ENCODE data around the gene SCTR. TPM values are rescaled to one million over a fixed set of nuclear protein-coding genes. Genes with fewer than 3 reads are reported as not detected.
A peak's percentile ranks its signal among the peaks of the same experiment; 100 is the strongest.

SCTR gene
- total RNA-seq, 4 donors from 2014 or later = 0.81 TPM; not detected in 3

DNA sequence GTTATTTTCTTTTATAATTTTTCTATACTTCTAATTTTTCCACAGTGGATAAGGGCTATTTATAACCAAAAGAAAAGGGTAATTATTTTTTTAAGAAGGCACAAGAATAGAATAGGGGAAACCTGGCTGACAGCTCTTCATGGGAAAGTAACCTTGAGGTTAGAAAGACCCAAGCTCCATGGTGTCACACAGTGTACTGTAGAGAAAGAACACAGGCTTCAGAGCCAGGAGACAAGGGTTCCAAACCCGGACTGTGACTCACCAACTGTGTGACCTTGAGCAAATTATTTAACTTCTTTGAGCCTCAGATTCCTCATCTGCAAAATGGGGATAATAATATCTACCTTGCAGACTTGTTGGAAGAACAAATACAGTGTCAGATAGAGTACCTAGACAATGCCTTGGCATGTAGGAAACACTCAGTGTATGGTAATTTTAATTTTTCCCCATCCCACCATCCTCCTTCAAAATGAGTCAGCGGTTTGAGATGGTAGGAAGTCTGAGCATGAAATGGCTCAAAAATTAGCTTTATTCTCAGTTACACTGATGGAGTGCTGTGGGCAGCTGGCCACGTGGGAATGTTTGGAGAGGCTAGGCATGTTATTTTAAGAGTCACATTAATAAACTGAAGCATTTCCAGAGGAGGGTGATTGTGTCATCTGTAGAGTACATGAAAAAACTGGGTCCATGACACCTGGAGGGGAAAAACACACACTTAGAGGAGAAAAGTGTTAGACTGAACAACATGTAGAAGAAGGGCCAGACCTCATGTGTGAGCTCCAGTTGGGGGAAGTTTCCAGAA lies 55.9 kb downstream of the SCTR start:
- H3K4me1 ChIP-seq = peaks cover 0 to 8% (median 0%) of the 10 kb centered on the region in 3 donors
- TF ChIP-seq EP300 (IDR thresholded peaks at IDR 0.05) (no peak), POLR2AphosphoS5 (IDR thresholded peaks at IDR 0.05) (peak; percentile 63)
- H3K4me3 ChIP-seq = no peak overlapping the region
- H3K9me3 ChIP-seq = no peaks in the 10 kb centered on the region
- H3K27ac ChIP-seq = no peak overlapping the region
- no peaks in the 10 kb centered on the region for H3K27me3 ChIP-seq
- 21 to 30% methylated on average over 3 of the region's 3 CpGs for WGBS, 2 donors (ENCODE audit: low coverage in 1 of 2)
- no peaks in the 10 kb centered on the region for H3K36me3 ChIP-seq
- ATAC-seq = peak; percentile 52

DNA sequence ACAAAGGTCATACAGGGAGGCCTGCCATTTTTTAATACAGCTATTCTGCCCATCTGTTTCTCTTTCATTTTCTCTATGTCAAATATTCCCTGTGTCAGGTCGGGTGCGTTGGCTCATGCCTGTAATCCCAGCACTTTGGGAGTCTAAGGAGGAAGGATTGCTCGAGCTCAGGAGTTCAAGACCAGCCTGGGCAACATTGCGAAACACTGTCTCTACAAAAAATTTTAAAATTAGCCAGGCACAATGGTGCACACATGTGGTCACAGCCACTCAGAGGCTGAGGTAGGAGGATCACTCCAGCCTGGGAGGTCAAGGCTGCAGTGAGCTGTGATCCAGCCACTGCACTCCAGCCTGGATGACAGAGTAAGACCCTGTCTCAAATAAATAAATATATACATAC lies 57.9 kb downstream of the SCTR start:
- Histone ChIP-seq H3K36me3 (no peaks in the 10 kb centered on the region), H3K4me3 (no peak overlapping the region), H3K4me1 (peaks cover 0 to 8% (median 0%) of the 10 kb centered on the region in 3 donors), H3K9me3 (no peaks in the 10 kb centered on the region), H3K27me3 (no peaks in the 10 kb centered on the region), H3K27ac (no peak overlapping the region)
- TF ChIP-seq, protein P1, sequence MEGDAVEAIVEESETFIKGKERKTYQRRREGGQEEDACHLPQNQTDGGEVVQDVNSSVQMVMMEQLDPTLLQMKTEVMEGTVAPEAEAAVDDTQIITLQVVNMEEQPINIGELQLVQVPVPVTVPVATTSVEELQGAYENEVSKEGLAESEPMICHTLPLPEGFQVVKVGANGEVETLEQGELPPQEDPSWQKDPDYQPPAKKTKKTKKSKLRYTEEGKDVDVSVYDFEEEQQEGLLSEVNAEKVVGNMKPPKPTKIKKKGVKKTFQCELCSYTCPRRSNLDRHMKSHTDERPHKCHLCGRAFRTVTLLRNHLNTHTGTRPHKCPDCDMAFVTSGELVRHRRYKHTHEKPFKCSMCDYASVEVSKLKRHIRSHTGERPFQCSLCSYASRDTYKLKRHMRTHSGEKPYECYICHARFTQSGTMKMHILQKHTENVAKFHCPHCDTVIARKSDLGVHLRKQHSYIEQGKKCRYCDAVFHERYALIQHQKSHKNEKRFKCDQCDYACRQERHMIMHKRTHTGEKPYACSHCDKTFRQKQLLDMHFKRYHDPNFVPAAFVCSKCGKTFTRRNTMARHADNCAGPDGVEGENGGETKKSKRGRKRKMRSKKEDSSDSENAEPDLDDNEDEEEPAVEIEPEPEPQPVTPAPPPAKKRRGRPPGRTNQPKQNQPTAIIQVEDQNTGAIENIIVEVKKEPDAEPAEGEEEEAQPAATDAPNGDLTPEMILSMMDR (IDR thresholded peaks at IDR 0.05) = no peak
- no peak for ATAC-seq
- 86 to 87% methylated on average over 3 to 4 of the region's 4 CpGs for WGBS, 2 donors (ENCODE audit: low coverage in 1 of 2)

DNA sequence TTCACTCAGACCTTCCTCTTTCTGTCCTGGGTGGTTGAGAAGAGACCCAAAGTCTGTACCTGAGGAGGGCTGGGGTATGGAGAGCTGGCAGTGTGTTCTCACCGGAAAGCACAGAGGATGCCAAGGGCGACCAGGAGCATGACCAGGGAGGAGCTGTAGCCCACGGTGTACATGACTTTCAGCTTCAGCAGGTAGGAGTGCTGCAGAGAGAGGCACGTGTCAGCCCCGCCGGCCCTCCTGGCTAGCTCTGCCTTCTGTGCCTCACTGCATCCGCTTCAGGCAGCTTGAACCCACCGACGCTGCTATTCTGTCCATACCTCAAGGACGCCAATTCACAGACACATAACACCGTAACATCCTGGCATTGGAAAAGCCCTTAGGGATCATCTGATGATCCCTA lies 58.6 kb downstream of the SCTR start:
- TF ChIP-seq POLR2A (IDR thresholded peaks at IDR 0.05) = no peak
- no peak for TF ChIP-seq EP300 (IDR thresholded peaks at IDR 0.05)
- TF ChIP-seq POLR2AphosphoS5 (IDR thresholded peaks at IDR 0.05) = no peak
- TF ChIP-seq, protein P1 (IDR thresholded peaks at IDR 0.05) = no peak
- Histone ChIP-seq H3K36me3 (no peaks in the 10 kb centered on the region), H3K27ac (no peak overlapping the region), H3K4me1 (peaks cover 0 to 8% (median 0%) of the 10 kb centered on the region in 3 donors), H3K4me3 (no peak overlapping the region), H3K27me3 (no peaks in the 10 kb centered on the region), H3K9me3 (no peaks in the 10 kb centered on the region)
- WGBS, 2 donors (ENCODE audit: low coverage in 1 of 2) = 90 to 95% methylated on average over 2 to 6 of the region's 11 CpGs
- ATAC-seq = no peak

DNA sequence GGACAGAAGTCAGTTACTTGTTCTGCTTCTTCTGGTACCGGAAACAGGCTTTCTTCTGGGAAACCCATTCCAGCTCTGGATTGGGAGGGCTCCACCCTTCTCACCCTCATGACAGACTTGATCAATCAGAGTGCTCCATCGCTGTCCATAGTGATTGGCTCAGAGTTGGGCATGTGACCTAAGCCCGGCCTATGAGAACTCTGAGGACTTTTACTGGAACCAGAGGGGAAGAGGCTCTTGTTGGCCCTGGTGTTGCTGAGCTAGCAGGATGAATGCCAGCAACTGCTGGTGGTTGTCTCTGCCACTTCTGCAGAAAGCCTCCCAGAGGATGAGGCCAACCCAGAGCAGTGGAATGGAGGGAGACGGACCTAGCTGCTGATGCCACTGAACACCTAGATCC lies 59.3 kb downstream of the SCTR start:
- peak; percentile 69 for ATAC-seq
- Histone ChIP-seq H3K9me3 (no peaks in the 10 kb centered on the region), H3K36me3 (no peaks in the 10 kb centered on the region), H3K27me3 (no peaks in the 10 kb centered on the region), H3K4me1 (peaks cover 0 to 8% (median 0%) of the 10 kb centered on the region in 3 donors), H3K27ac (no peak overlapping the region), H3K4me3 (no peak overlapping the region)
- WGBS, 2 donors (ENCODE audit: low coverage in 1 of 2) = 100% methylated on average over 1 of the region's 4 CpGs; no CpG with 5 or more reads in 1 of the 2 donors
- no peak for TF ChIP-seq POLR2A (IDR thresholded peaks at IDR 0.05)
- TF ChIP-seq POLR2AphosphoS5 (IDR thresholded peaks at IDR 0.05) = no peak
- TF ChIP-seq EP300 (IDR thresholded peaks at IDR 0.05) = no peak
- TF ChIP-seq, protein P1 (IDR thresholded peaks at IDR 0.05) = no peak

DNA sequence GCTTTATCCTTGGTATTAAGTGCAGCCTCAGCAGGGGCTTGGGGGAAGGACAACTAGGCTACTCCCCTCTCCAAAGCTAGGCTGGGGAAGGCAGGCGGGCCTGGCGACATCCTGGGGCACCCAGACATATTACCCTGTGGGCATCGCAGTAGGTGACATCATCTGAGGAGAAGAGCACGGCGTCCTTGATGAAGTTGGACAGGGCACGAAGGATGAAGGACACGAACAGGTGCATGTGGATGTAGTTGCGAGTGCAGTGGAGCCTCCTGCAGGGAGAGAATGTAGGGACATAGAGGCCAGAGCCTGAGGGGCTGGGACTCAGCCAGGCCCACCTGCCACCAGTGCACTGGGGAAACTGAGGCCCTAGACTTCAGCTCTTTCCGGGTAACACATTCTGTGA lies 60.3 kb downstream of the SCTR start:
- H3K4me3 ChIP-seq = no peak overlapping the region
- TF ChIP-seq, protein P1 (IDR thresholded peaks at IDR 0.05) = no peak
- no peaks in the 10 kb centered on the region for H3K9me3 ChIP-seq
- no peak for ATAC-seq
- no peak overlapping the region for H3K27ac ChIP-seq
- peaks cover 0 to 4% (median 0%) of the 10 kb centered on the region in 3 donors for H3K4me1 ChIP-seq
- H3K36me3 ChIP-seq = no peaks in the 10 kb centered on the region
- WGBS, 2 donors (ENCODE audit: low coverage in 1 of 2) = 95 to 100% methylated on average over 2 to 3 of the region's 9 CpGs
- no peaks in the 10 kb centered on the region for H3K27me3 ChIP-seq
